PFSK-1 (cell line): ENCODE measurements around the gene POLE2.

Experiments used
- FOXP2 ChIP-seq: optimal IDR thresholded peaks from 2 replicates; pipeline ENCODE3; 2011; ENCODE audit warnings: borderline replicate concordance, control low read depth, inconsistent platforms; ENCODE audit not compliant: insufficient read depth; ENCODE audit errors: extremely low read length, extremely low read depth
- TAF1 ChIP-seq: IDR thresholded peaks from 2 replicates; pipeline ENCODE4 v1.6.1; 2012; ENCODE audit warnings: low read length, control low read depth, borderline replicate concordance; ENCODE audit not compliant: insufficient read depth
- TF ChIP-seq, protein P1 (sequence below), 2 experiments: IDR thresholded peaks; 2 replicates each; pipeline versions ENCODE4 v1.6.1 to v1.8.0; 2011 to 2012; ENCODE audit warnings: low read depth in 2 of 2, low read length in 2 of 2, control low read depth in 1 of 2, inconsistent platforms in 1 of 2, mild to moderate bottlenecking in 1 of 2, moderate library complexity in 1 of 2; ENCODE audit not compliant: insufficient read depth in 1 of 2

DNA sequence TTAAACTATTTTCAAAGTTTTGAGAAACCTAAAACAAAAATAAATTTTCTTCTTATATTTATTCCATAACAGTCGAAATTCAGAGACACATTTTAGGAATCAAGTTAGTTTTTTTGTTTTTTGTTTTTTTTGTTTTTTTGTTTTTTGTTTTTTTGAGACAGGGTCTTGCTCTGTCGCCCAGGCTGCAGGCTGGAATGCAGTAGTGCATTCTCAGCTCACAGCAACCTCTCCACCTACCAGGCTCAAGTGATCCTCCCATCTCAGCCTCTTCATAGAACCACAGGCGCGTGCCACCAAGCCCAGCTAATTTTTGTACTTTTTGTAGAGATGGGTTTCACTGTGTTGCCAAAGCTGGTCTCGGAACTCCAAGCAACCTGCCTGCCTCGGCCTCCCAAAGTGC is 34.5 kb downstream of the POLE2 start:
- TF ChIP-seq, protein P1, sequence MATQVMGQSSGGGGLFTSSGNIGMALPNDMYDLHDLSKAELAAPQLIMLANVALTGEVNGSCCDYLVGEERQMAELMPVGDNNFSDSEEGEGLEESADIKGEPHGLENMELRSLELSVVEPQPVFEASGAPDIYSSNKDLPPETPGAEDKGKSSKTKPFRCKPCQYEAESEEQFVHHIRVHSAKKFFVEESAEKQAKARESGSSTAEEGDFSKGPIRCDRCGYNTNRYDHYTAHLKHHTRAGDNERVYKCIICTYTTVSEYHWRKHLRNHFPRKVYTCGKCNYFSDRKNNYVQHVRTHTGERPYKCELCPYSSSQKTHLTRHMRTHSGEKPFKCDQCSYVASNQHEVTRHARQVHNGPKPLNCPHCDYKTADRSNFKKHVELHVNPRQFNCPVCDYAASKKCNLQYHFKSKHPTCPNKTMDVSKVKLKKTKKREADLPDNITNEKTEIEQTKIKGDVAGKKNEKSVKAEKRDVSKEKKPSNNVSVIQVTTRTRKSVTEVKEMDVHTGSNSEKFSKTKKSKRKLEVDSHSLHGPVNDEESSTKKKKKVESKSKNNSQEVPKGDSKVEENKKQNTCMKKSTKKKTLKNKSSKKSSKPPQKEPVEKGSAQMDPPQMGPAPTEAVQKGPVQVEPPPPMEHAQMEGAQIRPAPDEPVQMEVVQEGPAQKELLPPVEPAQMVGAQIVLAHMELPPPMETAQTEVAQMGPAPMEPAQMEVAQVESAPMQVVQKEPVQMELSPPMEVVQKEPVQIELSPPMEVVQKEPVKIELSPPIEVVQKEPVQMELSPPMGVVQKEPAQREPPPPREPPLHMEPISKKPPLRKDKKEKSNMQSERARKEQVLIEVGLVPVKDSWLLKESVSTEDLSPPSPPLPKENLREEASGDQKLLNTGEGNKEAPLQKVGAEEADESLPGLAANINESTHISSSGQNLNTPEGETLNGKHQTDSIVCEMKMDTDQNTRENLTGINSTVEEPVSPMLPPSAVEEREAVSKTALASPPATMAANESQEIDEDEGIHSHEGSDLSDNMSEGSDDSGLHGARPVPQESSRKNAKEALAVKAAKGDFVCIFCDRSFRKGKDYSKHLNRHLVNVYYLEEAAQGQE (IDR thresholded peaks at IDR 0.05; ENCODE audit: insufficient read depth in 1 of 2, low read depth in 2 of 2, low read length in 2 of 2) = no peak
- TF ChIP-seq TAF1 (no peak), FOXP2 (no peak)
